Stimulated activated naive CD8-positive, alpha-beta T cell treated with anti-CD3 and anti-CD28 coated beads, Interleukin-15, amount 100 ng/mL, for 72 hours (primary cell): ENCODE results near the gene DBP.
A peak's percentile ranks its signal among the peaks of the same experiment; 100 is the strongest.

Experiments used
- ATAC-seq: fragments of 150-1000 bp; cut with Tn5 transposase; 2 replicates; pipeline ENCODE4 v1.10.0; 2021; ENCODE audit warnings: mild to moderate bottlenecking, moderate library complexity
- DNase-seq, 2 donors: peaks; one replicate each; pipeline ENCODE4 v3.0.0; 2021 to 2022
- H3K27ac Mint-ChIP-seq, 2 donors: one replicate each; pipeline ENCODE4 v1.8.0; 2022; ENCODE audit warnings: mild to moderate bottlenecking in 2 of 2, mixed read lengths in 2 of 2, moderate library complexity in 2 of 2
- H3K27me3 Mint-ChIP-seq: one replicate; pipeline ENCODE4 v1.8.0; 2022; ENCODE audit warnings: mixed read lengths
- H3K4me1 Mint-ChIP-seq: one replicate; pipeline ENCODE4 v1.8.0; 2022; ENCODE audit warnings: mild to moderate bottlenecking, mixed read lengths
- H3K4me3 Mint-ChIP-seq, 2 donors: one replicate each; pipeline ENCODE4 v1.8.0; 2022; ENCODE audit warnings: mild to moderate bottlenecking in 2 of 2, mixed read lengths in 2 of 2, moderate library complexity in 1 of 2
- H3K9me3 Mint-ChIP-seq, 2 donors: one replicate each; pipeline ENCODE4 v1.8.0; 2022; ENCODE audit warnings: mixed read lengths in 2 of 2

The DBP gene

GRCh38 chr19:48616041-48616436 lies 21.1 kb downstream of the DBP start:
- Mint-ChIP-seq H3K27me3 (no peaks in the 10 kb centered on the region), H3K4me1 (peaks cover 55% of the 10 kb centered on the region), H3K4me3 (peak overlapping the region; percentile 89 to 94), H3K9me3 (no peaks in the 10 kb centered on the region), H3K27ac (peak overlapping the region; percentile 69 to 100)
- no peak for DNase-seq
- ATAC-seq: no peak

- H3K4me1 Mint-ChIP-seq: peaks cover 54% of the 10 kb centered on the region
- no peak for DNase-seq
- ATAC-seq: no peak
- H3K9me3 Mint-ChIP-seq: no peaks in the 10 kb centered on the region
- peak overlapping the region in 1 of 2 donors; percentile 89 for H3K4me3 Mint-ChIP-seq
- H3K27ac Mint-ChIP-seq: peak overlapping the region in 1 of 2 donors; percentile 100
- H3K27me3 Mint-ChIP-seq: no peaks in the 10 kb centered on the region
These were observed 21.7 kb downstream of the DBP start for GRCh38 chr19:48615231-48616040.

- DNase-seq: no peak
- Mint-ChIP-seq H3K4me3 (peak within 1 kb of the TSS in 1 of 2 donors; percentile 89), H3K27me3 (no peaks in the 10 kb centered on the region), H3K9me3 (no peaks in the 10 kb centered on the region), H3K4me1 (peaks cover 47% of the 10 kb centered on the region), H3K27ac (peak within 1 kb of the TSS in 1 of 2 donors; percentile 100)
- no peak for ATAC-seq
These were observed 22.5 kb downstream of the DBP start, which contains the start of gene FAM83E for GRCh38 chr19:48614436-48615230. Gene FAM83E, minus strand, starts transcription at chr19:48615076. Its CDS starts 1,704 bp downstream, at chr19:48613372.

GRCh38 chr19:48613852-48614435 lies 23.2 kb downstream of the DBP start:
- H3K4me1 Mint-ChIP-seq: peaks cover 49% of the 10 kb centered on the region
- no peaks in the 10 kb centered on the region for H3K9me3 Mint-ChIP-seq
- ATAC-seq: peak; percentile 0
- peak overlapping the region; percentile 25 to 95 for H3K27ac Mint-ChIP-seq
- no peak for DNase-seq
- H3K4me3 Mint-ChIP-seq: peak overlapping the region in 1 of 2 donors; percentile 6
- H3K27me3 Mint-ChIP-seq: no peaks in the 10 kb centered on the region

GRCh38 chr19:48613024-48613851 lies 23.9 kb downstream of the DBP start:
- no peaks in the 10 kb centered on the region for H3K27me3 Mint-ChIP-seq
- H3K9me3 Mint-ChIP-seq: no peaks in the 10 kb centered on the region
- peaks cover 47% of the 10 kb centered on the region for H3K4me1 Mint-ChIP-seq
- ATAC-seq: peak; percentile 3
- H3K4me3 Mint-ChIP-seq: no peak overlapping the region
- no peak for DNase-seq
- peak overlapping the region; percentile 25 to 95 for H3K27ac Mint-ChIP-seq

- ATAC-seq (no peak), DNase-seq (no peak)
- Mint-ChIP-seq H3K4me3 (no peak overlapping the region), H3K9me3 (no peaks in the 10 kb centered on the region), H3K27me3 (no peaks in the 10 kb centered on the region), H3K4me1 (peaks cover 36% of the 10 kb centered on the region), H3K27ac (peak overlapping the region in 1 of 2 donors; percentile 71)
These were observed 25.3 kb downstream of the DBP start for GRCh38 chr19:48611872-48612271.

- Mint-ChIP-seq H3K4me3 (no peak overlapping the region), H3K4me1 (peaks cover 16% of the 10 kb centered on the region), H3K27ac (no peak overlapping the region), H3K27me3 (no peaks in the 10 kb centered on the region), H3K9me3 (no peaks in the 10 kb centered on the region)
- ATAC-seq (no peak), DNase-seq (no peak)
These were observed 27.5 kb downstream of the DBP start for GRCh38 chr19:48609571-48610108.

GRCh38 chr19:48608798-48609263 lies 28.3 kb downstream of the DBP start:
- Mint-ChIP-seq H3K4me3 (peak overlapping the region in 1 of 2 donors; percentile 25), H3K27me3 (no peaks in the 10 kb centered on the region), H3K27ac (peak overlapping the region in 1 of 2 donors; percentile 86), H3K4me1 (peaks cover 10% of the 10 kb centered on the region), H3K9me3 (no peaks in the 10 kb centered on the region)
- ATAC-seq: peak; percentile 82
- DNase-seq: peak; percentile 45 to 53

GRCh38 chr19:48607359-48607755 lies 29.8 kb downstream of the DBP start:
- H3K9me3 Mint-ChIP-seq: no peaks in the 10 kb centered on the region
- ATAC-seq: no peak
- DNase-seq: no peak
- H3K27ac Mint-ChIP-seq: no peak overlapping the region
- H3K4me1 Mint-ChIP-seq: peaks cover 10% of the 10 kb centered on the region
- H3K27me3 Mint-ChIP-seq: no peaks in the 10 kb centered on the region
- no peak overlapping the region for H3K4me3 Mint-ChIP-seq

GRCh38 chr19:48606463-48607358 lies 30.5 kb downstream of the DBP start, which contains the start of gene SPACA4:
Gene SPACA4, plus strand, starts transcription at chr19:48606742. Its CDS starts 237 bp downstream, at chr19:48606979.
- H3K9me3 Mint-ChIP-seq: no peaks in the 10 kb centered on the region
- no peak within 1 kb of the TSS for H3K27ac Mint-ChIP-seq
- H3K4me1 Mint-ChIP-seq: peaks cover 10% of the 10 kb centered on the region
- H3K4me3 Mint-ChIP-seq: no peak within 1 kb of the TSS
- no peaks in the 10 kb centered on the region for H3K27me3 Mint-ChIP-seq
- ATAC-seq (no peak), DNase-seq (no peak)

GRCh38 chr19:48603850-48604249 lies 33.3 kb downstream of the DBP start:
- ATAC-seq: peak; percentile 8
- H3K9me3 Mint-ChIP-seq: no peaks in the 10 kb centered on the region
- H3K27me3 Mint-ChIP-seq: no peaks in the 10 kb centered on the region
- no peak for DNase-seq
- no peak overlapping the region for H3K27ac Mint-ChIP-seq
- no peak overlapping the region for H3K4me3 Mint-ChIP-seq
- H3K4me1 Mint-ChIP-seq: peaks cover 3% of the 10 kb centered on the region

GRCh38 chr19:48603449-48603848 lies 33.7 kb downstream of the DBP start:
- Mint-ChIP-seq H3K27ac (no peak overlapping the region), H3K4me1 (no peaks in the 10 kb centered on the region), H3K9me3 (no peaks in the 10 kb centered on the region), H3K4me3 (no peak overlapping the region), H3K27me3 (no peaks in the 10 kb centered on the region)
- ATAC-seq (peak; percentile 52), DNase-seq (no peak)

- DNase-seq (no peak), ATAC-seq (no peak)
- no peaks in the 10 kb centered on the region for H3K4me1 Mint-ChIP-seq
- no peaks in the 10 kb centered on the region for H3K27me3 Mint-ChIP-seq
- H3K27ac Mint-ChIP-seq: no peak overlapping the region
- H3K9me3 Mint-ChIP-seq: no peaks in the 10 kb centered on the region
- no peak overlapping the region for H3K4me3 Mint-ChIP-seq
These were observed 34.2 kb downstream of the DBP start for GRCh38 chr19:48603001-48603400.
